ENCODE data around the gene WDR4.
"Not testable (repeated sequence)": the region's sequence is repeated elsewhere in the genome, so short reads cannot be mapped to it uniquely, and the experiment has no call there.

GRCh38 chr21:42807293-42807895, 71.9 kb downstream of the WDR4 start:
- not testable (repeated sequence) for TF ChIP-seq CTCF (IDR thresholded peaks at IDR 0.05; ENCODE audit: low read length); EZH2 (IDR thresholded peaks at IDR 0.05; ENCODE audit: borderline replicate concordance, low read length)
